Activated T-cell treated with anti-CD3 and anti-CD28 coated beads, Interleukin-2, amount 50 U/mL, for 72 hours (primary cell): Measurements from ENCODE around the gene PPP2R1A. TPM values are rescaled to one million over a fixed set of nuclear protein-coding genes. Genes with fewer than 3 reads are reported as not detected.

Source experiments
- ATAC-seq, 2 donors: fragments of 150-1000 bp; cut with Tn5 transposase; replicated peaks in 1 of 2; 2 replicates each; pipeline ENCODE4 v1.10.0; 2021; ENCODE audit warnings: moderate library complexity in 2 of 2, mild to moderate bottlenecking in 1 of 2
- DNase-seq, 2 donors: peaks; one replicate each; pipeline ENCODE4 v3.0.0; 2021 to 2022; ENCODE audit warnings: mixed read lengths in 1 of 2
- H3K27ac Mint-ChIP-seq: one replicate; pipeline ENCODE4 v1.8.0; 2022; ENCODE audit warnings: mild to moderate bottlenecking, moderate library complexity, mixed read lengths
- H3K27me3 Mint-ChIP-seq: one replicate; pipeline ENCODE4 v1.8.0; 2022; ENCODE audit warnings: low read depth, mixed read lengths
- H3K36me3 Mint-ChIP-seq, 2 donors: one replicate each; pipeline ENCODE4 v1.8.0; 2022; ENCODE audit warnings: mixed read lengths in 2 of 2, mild to moderate bottlenecking in 1 of 2; ENCODE audit not compliant: insufficient read depth in 2 of 2
- H3K4me1 Mint-ChIP-seq: one replicate; pipeline ENCODE4 v1.8.0; 2022; ENCODE audit warnings: low read depth, mixed read lengths
- H3K4me3 Mint-ChIP-seq, 2 donors: one replicate each; pipeline ENCODE4 v1.8.0; 2022; ENCODE audit warnings: mild to moderate bottlenecking in 2 of 2, mixed read lengths in 2 of 2, moderate library complexity in 2 of 2
- H3K9me3 Mint-ChIP-seq, 2 donors: one replicate each; pipeline ENCODE4 v1.8.0; 2022; ENCODE audit warnings: mixed read lengths in 2 of 2
- total RNA-seq, 2 donors: library from RNA; stranded (reverse); gene quantifications; one replicate each; pipeline ENCODE4 v1.2.3, GENCODE V29; 2022

PPP2R1A gene
- total RNA-seq, 2 donors from 2014 or later, result 160 to 181 TPM

DNA sequence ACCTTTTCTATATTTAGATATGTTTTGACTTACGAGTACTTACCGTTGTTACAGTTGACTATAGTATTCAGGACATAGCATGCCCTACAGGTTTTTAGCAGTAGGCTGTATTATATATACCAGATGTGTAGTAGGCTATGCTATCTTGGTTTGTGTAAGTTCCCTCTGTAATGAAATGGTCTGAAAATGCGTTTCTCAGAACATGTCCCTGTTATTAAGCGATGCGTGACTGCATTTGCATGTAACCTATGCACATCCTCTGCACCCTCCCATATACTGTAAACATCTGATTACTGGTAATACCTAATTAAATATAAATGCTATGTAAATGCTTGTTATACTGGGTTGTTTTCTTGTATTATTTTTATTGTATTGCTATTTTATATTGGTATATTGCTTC is 86.1 kb downstream of the PPP2R1A start:
- peaks cover 46% of the 10 kb centered on the region for H3K4me1 Mint-ChIP-seq
- no peaks in the 10 kb centered on the region for H3K27me3 Mint-ChIP-seq

DNA sequence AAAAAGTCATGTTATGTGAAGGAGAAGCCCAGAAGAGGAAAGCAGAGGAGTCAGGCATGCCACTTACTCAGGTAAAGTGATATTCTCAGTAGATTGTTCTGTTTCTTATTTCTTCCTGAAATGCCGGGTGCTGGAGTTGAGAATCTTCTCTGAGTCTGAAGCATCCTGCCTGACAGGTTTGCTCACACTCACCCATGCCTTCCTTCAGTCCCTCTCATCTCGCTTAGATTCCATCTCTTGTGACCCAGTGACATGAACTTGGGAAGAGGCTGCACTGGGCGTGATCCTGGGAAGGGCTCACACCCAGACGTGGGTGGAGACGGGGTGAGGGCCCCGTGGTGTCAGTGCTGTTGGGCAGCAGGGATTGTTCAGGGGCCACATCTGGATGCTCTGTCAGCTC is 87.6 kb downstream of the PPP2R1A start:
- no peaks in the 10 kb centered on the region for H3K27me3 Mint-ChIP-seq
- H3K9me3 Mint-ChIP-seq, result peaks cover 18 to 27% of the 10 kb centered on the region in 2 donors
- peaks cover 37% of the 10 kb centered on the region for H3K4me1 Mint-ChIP-seq
- ATAC-seq (no peak), DNase-seq (no peak)
- no peak overlapping the region for H3K27ac Mint-ChIP-seq
- peaks cover 48 to 70% of the 10 kb centered on the region in 2 donors for H3K36me3 Mint-ChIP-seq
- H3K4me3 Mint-ChIP-seq, result no peak overlapping the region

More for the DNA sequence above, 86.1 kb downstream of the PPP2R1A start:
- no peak overlapping the region for H3K27ac Mint-ChIP-seq
- DNase-seq, result no peak
- H3K4me3 Mint-ChIP-seq, result no peak overlapping the region
- H3K36me3 Mint-ChIP-seq, result peaks cover 48 to 69% of the 10 kb centered on the region in 2 donors
- H3K9me3 Mint-ChIP-seq, result peaks cover 18 to 30% of the 10 kb centered on the region in 2 donors
- no peak for ATAC-seq

Other genes starting within 250 kb of the PPP2R1A start
- 10 to 100 TPM; 10.9 to 15.6 TPM for gene ZNF350, start 203.2 kb upstream of the PPP2R1A start, total RNA-seq
- gene ZNF615, start 181.8 kb upstream of the PPP2R1A start, total RNA-seq, result 10 to 100 TPM; 10.2 to 11.8 TPM
- gene ZNF614, start 161.7 kb upstream of the PPP2R1A start, total RNA-seq, result 10 to 100 TPM; 11.5 TPM
- 10 to 100 TPM; 13.1 to 14.3 TPM for gene ZNF432, start 141.2 kb upstream of the PPP2R1A start, total RNA-seq
- 10 to 100 TPM; 18.4 to 20.8 TPM for gene ZNF841, start 94.3 kb upstream of the PPP2R1A start, total RNA-seq
- gene ZNF616, start 50.1 kb upstream of the PPP2R1A start, total RNA-seq, result 10 to 100 TPM; 10.4 to 12.1 TPM
- gene ZNF836, start 18.4 kb upstream of the PPP2R1A start, total RNA-seq, result 10 to 100 TPM; 15.3 to 18.2 TPM
- 10 to 100 TPM; 32.1 to 33.5 TPM for gene ZNF766, start 79.5 kb downstream of the PPP2R1A start, total RNA-seq
- 1 to 10 TPM; 5.6 to 10.0 TPM for gene ZNF480, start 107.1 kb downstream of the PPP2R1A start, total RNA-seq
- 1 to 10 TPM; 2.3 to 3.7 TPM for gene ZNF610, start 146.2 kb downstream of the PPP2R1A start, total RNA-seq
- 10 to 100 TPM; 11.9 to 12.8 TPM for gene ZNF880, start 179.9 kb downstream of the PPP2R1A start, total RNA-seq
- gene ZNF528, start 207.8 kb downstream of the PPP2R1A start, total RNA-seq, result 10 to 100 TPM in 1 of 2 donors, 1 to 10 TPM in 1; 7.5 to 10.1 TPM
- not detected for gene ZNF534, start 239.1 kb downstream of the PPP2R1A start, total RNA-seq